Activated CD4-positive, CD25-positive, alpha-beta regulatory T cell treated with anti-CD3 and anti-CD28 coated beads, Interleukin-2, amount 50 U/mL, for 24 hours (primary cell): ENCODE data around the gene ASB2.

ENCODE experiments used
- ATAC-seq, 2 donors: fragments of 150-1000 bp; cut with Tn5 transposase; one replicate each; pipeline ENCODE4 v1.10.0; 2021; ENCODE audit warnings: mild to moderate bottlenecking in 1 of 2, moderate library complexity in 1 of 2

The ASB2 gene

DNA sequence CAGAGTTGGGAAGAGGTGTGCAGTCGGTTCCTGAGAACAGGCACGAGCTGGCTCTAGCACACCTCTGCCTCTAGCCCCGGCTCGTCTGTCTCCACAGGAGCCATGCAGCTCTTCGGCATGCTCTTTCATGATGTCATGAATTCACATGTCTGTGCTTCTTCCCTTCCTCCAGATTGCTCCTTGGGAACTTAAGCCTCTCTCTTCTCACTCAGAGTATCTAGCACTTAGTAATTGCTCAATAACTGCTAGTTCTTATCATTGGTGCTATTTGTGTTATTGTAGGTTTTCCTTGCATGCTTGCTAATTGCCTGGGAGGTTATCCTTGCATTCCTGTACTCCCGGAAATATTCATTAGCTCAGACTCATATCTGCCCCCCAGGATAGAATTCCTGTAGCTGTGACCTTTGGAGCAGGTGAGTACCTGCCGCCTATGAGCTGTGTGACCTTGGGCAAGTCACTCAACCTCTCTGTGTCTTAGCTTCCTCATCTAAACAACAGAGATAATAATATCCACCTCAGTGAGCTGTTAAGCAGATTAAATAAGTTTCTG is 29.8 kb downstream of the ASB2 start:
- ATAC-seq, result no peak

DNA sequence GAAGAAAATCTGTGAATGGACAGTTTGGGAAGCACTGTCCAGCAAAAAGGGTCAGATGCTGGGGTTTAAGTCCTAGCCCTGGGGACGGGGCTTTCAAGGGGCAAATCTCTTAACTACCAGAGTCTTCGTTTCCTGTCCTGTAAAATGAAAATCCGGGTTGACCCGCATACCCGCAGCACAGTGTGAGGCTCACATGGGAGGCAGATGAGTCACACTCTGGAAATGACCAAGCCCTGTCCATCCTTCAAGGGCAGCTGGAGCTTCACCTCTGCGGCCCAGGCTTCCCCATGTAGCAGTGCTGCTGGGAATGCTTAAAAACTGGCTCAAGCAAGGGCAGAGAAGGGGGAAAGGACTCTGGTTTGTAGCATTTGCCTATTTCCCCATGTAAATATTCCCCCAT is 30.3 kb downstream of the ASB2 start:
- ATAC-seq, result no peak

DNA sequence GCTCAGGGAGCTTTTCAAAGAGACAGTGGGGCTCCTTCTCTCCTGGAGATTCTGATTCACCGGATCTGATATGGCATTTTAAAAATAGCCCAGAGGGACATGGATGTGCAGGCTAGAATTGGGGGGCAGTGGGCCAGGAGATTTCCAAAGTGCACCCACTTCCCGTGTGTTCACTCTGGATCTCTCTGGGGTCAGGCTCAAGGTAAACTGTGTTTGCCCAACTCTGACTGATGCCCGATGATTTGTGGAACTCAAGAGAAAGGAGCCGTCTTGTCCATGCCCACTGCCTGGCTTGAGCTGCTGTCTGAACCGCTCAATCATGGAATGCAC is 31.3 kb downstream of the ASB2 start:
- no peak for ATAC-seq

DNA sequence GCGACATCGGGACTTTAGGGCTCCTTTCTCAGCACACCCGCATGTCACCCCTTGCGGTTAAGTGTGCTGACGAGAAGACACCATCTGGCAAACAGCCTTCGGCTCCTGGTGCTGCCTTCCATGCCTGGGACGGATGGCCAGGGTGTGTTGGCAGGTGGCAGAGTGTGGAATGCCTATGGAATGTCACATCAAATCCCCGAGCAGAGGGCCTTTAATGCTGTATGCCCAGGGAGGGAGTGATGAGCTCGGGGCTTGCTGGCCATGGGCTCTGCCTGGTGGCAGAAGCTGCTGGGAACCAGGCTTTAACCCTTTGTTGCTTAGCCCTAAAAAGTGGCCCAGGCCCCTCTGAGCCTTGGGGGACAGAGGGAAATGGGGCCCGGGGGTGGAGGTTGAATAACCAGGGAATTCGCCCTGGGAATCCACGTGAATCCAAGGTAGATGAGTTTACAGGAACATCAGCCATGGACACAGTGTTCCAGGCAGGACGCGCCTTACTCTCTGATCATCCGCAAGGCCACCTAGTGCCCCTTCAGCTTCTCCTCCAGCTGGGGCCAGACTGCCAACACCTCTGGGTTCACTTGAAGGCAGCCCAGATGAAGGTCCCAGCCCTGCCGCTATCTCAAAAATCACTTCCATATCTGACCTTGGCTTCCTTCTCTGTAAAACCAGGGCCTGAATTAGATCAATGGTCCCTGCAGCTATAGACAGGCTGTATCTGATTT is 31.9 kb downstream of the ASB2 start:
- no peak for ATAC-seq

DNA sequence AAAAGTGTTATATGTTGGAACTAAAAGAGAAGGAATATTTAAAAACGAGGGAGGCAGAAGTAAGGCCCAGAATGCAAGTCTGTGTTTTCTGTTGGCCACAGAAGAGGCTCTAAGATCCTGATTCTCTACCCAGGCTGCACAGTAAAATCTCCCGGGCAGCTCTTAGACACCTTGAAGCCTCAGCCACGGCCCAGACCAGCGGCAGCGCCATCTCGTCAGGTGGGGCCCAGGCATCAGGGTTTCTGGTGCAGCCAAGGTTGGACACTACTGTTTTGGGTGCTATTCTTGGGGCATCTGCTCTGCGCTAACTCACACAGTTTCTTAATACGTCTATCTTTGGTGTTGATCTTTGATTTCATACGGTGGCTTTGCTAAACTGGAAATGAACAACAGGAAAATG is 32.4 kb downstream of the ASB2 start:
- no peak for ATAC-seq

DNA sequence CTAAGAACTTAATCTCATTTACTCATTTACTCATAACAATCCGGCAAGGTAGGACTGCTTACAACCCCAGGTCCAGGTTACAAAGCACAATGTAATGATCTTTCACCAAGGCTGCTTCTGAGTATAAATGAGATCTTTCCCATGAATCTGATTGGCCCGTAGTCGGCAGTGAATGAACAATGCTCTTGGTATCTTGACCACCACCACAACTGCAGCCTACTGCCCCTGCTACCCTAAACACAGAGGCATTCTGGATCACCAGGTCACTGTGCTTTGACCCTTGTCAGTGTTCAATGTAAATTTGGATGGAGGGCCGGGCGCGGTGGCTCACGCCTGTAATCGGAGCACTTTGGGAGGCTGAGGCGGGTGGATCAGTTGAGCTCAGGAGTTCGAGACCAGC is 33.3 kb downstream of the ASB2 start:
- ATAC-seq, result no peak

DNA sequence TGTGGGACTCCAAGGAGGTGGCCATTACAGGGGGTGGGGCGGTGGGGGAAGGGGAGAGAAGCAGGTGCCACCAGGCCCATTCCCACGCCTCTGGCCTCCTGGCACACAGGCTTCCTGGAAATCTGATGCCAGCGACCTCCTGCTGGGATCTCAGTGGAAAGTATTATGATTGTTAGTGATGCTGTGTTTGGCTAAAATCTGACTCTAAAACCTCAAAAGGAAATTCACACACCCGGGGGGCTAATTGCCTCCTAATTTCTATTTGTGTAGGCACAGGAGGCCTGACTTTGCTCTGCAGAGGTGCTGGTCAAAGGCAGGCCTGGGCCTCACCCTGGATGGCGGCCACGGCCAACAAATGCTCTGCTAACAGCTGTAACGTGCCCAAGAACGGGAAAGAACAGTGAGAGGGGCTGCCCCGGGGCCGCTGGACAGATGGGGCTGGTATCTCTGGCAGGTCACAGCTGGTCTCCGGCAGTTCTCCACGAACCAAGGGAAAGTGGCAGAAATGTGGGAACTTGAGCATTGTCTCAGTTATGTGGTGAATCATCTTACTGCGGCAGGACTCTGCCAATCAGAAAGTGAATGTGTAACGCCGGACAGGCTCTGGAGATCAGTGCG is 35.0 kb downstream of the ASB2 start:
- no peak for ATAC-seq

DNA sequence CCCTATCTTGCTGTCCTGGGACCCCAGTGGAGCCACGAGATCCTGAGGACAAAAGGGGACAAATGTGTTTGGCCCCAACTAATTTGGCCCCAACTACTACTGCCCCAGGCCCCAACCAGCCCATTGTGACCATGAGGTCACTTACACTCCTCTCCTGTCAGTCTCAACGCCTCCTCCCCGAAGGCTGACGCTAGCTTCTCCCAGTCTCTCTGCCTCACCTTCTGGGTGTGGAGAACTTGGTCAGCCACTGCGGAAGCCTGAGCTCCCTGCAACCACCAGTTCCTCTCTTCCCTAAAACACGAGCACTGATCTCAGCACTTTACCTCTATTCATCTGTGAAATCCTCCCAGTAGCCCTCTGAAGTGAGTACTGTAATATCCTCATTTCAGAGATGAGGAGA is 35.9 kb downstream of the ASB2 start:
- ATAC-seq, result no peak

DNA sequence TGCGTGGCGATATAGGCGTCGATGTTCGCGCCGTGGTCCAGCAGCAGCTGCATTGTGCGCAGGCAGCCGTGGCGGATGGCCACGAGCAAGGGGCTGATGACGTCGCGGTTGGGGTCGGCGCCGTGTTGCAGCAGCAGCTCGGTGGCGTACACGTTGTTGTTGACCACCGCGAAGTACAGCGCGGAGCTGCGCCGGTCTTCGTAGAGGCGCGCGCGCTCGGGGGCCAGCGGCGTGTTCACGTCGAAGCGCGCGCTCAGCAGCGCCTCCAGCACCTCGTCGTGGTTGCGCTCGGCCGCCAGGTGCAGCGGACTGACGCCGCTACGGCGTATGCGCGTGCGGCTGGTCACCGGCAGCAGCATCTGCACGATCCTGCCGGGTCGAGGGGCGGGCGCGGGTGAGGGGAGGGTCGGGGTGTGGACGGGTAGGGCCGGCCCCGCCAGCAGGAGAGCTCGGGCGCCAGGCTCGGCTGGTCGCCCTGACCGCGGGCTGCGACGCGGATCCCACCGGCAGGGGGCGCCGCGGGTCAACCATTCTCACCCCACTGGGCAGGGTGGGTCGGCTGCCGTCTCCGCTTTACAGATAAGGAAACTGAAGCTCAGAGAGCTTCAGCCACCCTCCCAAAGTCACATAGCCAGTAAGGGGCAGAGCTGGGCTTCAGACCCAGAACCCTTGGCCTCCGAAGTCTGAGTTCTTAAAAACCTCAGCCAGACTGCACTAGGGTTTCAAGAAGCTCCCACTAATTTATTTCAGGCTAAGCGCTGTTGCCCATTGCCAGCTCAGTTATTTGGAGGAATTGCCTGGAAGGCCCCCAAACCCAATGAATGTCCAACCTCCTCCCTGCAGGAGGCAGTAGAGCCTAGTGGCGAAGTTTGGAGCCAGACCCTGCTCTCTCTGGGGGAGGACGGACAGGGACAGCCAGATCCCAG is 36.8 kb downstream of the ASB2 start:
- peak; percentile 96 for ATAC-seq

DNA sequence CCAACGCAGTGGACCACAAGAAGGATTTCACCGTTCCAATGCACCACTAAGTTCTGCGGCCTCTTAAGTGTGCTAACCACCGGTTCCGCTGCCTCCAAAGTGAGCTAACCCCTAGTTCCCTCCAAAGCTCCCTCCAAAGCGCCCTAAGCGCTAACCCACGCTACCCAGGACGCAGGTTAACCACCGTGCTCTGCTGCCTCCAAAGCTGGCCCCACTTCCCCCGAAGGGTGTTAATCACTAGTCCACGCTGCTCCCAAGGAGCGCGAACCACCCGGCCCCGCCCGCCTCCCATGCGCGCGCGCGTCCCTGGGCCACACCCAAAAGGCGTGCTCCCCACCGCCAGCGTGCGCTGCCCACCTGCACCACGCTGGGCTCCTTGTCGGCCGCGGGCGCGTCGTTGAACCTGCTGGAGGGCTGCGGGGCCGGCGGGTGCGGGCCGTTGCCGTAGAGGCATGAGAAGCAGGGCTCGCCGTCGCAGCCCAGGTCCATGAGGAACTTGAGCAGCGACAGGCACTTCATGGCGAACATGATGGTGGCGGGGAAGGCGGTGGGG is 37.5 kb downstream of the ASB2 start:
- no peak for ATAC-seq

DNA sequence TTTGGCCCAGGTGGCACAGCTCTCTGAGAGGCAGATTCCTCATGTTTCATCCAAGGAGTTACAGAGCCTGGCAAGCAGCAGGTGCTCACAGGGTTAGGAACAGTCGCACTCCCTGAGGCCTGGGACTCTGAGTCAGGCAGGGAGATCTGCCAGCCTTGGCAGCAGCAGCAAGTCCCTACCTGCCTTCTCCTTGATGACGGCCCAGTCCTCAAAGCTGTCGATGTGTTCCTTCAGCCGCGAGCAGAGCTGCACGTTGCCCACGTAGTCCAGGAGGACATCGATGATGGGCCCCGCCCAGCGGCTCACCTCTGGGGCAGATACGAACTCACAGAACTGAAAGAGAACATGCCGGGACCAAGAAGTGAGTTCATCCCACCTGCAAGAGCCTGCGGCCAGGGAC is 38.9 kb downstream of the ASB2 start:
- no peak for ATAC-seq

DNA sequence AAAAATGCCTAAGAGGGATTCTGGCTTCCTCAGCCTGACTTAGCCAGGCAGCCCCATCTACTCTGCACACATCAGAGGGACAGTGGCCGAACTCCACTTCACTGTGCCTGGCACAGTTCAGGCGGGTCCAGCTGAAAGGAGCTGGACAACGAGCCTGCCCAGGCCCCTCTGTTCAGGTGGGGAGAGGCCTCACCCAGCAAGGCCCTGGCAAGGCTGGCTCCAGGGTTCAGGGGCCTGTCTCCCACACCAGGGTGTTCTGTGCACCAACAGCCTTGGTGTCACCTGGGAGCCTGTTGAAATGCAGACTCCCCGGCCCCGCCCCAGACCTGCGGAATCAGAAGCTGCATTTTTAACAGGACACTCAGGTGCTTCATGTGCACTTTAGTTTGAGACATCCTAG is 39.4 kb downstream of the ASB2 start:
- ATAC-seq, result no peak

DNA sequence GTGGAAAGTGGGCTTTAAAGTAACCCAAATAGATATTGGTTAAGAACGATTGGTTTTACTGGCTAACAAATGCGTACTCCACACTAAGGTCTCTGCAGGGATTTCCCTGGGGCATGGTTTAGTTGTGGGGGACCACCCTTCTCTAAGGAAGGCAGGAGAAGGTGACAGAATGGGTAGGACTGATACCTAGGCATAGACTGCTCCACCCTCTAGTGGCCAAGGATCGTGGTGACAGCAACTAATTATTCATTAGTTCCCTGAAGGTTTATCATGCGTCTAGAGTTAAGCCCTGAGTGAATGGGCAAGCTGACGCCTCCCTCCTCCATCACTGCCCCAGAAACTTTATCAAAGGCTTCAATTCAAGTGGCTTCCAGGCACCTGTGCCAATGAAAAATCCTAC is 40.1 kb downstream of the ASB2 start:
- ATAC-seq, result no peak

DNA sequence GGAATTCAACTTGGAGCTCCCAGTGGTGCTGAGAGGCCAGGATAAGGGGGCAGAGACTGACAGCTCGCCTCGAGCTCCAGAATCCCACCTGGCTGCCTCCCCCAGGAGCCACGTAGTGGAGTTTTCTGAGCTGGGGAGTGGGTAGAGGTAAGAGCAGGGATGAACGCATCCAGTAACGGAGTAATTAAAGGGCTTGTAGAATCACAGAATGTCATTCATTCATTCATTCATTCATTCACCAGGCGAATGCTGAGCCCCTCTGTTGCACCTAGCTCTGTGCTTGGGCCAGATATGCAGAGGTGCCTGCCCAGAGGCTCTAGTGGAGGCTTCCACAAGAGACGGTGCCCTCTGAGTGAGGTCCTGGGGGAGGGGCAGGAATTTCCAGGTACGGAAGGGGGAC is 41.2 kb downstream of the ASB2 start:
- no peak for ATAC-seq

DNA sequence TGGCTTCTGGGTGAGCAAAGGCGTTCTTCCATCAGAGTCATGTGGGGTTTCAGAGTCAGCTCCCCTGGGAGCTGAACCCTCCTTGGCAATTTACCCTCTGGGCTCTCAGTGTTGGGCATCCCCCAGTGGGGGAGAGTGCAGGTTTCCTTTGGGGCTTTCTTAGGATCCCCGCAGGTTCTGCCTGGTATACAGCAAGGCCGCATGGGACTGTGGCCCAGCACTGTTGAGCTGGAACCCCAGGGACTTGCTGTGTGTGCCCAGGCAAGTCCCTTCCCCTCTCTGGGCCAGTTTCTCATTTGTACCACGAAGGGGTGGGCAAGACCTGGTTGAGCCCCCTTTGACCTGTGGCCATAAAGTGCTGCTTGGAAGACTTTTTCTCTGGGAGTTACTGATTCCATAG is 43.7 kb downstream of the ASB2 start:
- no peak for ATAC-seq

DNA sequence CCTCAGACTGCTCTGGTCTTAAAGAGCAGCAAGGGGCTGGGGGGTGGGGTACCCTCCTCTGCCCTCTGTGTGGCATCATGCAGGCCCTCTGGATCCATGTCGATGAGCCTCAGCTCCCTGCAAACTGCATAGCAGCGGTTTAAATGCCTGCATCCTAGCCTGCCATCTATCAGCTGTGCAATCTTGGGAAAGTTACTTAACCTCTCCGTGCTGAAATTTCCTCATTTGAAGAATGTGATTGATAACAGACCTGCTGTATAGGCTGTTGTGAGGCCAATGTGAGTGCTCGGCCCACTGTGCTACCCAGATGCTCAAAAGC is 45.4 kb downstream of the ASB2 start:
- no peak for ATAC-seq

DNA sequence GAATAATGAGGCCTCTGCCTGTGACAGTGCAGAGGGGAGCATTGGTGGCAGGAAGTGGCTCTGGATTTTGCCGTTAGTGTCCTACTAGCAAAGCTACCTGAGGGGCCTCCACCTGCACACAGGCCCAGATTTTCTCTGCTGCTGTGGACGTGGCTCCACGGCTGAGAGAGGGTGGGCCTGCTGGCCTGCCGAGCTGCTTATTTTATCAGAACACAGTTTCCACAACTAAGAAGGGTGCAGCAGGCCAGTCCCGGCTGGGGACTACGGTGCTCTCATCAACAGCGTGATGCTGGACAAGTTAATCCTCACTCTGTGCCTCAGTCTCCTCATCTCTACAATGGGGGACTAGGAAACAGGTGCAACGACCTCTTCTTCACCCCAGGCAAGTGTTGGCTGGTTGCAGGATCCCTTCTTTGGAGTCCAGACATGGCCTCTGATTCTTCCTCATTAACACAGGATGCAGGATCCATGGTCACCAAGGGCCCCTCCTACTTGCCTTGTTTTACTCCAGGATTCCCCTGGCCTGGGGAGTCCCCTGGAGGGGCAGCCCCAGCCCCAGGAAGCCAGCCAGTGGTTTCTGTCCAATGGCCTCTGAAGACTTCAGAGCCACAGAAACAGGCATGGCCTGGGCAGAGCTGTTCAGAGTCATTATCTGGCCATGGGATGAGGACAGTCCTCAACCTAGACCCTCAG is 45.9 kb downstream of the ASB2 start:
- no peak for ATAC-seq

DNA sequence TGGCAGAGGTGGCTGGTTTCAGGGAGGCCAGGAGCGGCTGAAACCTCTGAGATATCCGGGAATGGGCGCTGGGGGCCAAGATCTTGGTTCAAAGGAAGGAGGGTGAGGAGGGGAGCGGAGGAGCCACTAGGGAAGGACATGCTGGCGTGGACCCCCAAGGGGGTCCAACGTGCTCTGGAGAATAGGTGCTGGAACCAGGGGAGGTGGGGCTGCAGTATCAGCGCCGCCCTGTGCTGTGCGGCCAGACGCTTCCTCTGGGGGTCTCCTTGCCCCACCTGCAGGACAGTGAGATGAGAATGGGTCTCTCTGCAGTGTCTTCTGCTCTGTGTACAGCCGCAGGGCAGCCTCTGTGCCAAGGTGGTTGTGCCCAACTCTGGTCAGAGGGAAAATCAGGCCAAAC is 46.7 kb downstream of the ASB2 start:
- no peak for ATAC-seq

DNA sequence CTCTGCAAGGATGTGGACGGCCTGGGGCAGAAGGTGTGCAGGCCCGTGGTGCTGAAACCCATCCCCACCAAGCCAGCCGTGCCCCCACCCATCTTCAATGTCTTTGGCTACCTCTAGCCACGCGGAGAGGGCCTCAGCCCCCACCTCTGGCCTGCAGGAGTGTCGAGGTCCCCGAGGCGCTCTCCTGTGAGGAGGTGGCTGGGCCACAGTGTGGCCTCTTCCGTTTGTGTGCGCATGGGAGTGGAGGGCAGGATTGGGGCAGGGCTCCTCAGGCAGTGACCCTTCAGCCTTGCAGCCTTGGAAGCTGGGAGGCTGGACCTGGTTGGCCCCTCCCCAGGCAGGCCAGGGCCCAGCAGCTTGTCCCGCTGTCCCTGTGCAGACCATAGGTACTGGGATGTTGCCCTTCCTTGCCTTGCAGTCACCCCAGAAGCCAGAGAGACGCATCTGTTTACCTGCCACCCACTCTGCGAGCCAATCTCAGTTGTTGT is 47.3 kb downstream of the ASB2 start:
- ATAC-seq, result no peak

DNA sequence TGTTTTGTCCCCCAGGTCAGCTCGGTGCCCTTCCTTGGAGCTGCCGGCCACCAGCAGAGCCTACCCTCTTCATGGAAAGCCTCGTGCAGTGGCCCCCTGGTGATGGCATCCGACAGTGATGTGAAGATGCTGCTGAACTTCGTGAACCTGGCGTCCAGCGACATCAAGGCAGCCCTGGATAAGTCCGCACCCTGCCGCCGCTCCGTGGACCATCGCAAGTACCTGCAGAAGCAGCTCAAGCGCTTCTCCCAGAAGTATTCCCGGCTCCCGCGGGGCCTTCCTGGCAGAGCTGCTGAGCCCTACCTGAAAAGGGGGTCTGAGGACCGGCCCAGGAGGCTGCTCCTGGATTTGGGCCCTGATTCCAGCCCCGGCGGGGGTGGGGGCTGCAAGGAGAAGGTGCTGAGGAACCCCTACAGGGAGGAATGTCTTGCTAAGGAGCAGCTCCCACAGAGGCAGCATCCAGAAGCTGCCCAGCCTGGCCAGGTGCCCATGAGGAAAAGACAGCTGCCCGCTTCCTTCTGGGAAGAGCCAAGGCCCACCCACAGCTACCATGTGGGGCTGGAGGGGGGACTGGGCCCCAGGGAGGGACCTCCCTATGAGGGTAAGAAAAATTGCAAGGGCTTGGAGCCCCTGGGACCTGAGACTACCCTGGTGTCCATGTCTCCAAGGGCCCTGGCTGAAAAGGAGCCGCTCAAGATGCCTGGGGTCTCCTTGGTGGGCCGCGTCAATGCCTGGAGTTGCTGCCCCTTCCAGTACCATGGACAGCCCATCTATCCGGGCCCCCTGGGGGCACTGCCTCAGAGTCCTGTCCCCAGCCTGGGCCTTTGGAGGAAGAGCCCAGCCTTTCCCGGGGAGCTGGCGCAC is 48.0 kb downstream of the ASB2 start:
- no peak for ATAC-seq

DNA sequence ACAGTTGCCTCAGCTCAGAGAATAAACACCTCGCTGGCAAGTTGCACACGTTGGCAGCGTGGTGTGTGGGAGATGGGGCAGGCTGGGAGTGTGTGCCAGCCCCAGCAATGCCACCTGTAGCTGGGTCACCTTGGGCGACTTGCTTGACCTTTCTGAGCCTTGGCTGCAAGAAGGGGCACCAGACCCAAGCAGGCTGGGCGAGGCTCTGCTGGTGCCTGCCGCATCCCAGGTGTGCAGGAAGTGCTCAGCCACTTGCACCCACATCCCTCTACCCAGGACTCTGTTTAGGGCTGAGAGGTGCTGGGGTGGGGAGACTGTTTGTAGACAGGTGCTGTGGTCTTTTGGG is 48.6 kb downstream of the ASB2 start:
- no peak for ATAC-seq
